Activated B cell treated with CpG ODN at 0.5 μM for 24 hours (primary cell): ENCODE data around the gene GXYLT2. TPM values are rescaled to one million over a fixed set of nuclear protein-coding genes. Genes with fewer than 3 reads are reported as not detected.

Experiments used
- ATAC-seq: fragments of 200-7000 bp; cut with Tn5 transposase; one replicate; pipeline ENCODE4 v1.10.0; 2021; ENCODE audit warnings: low read depth, mild to moderate bottlenecking, moderate library complexity
- CTCF ChIA-PET: fragments of 350-600 bp; sonication (Branson Sonifier 250); formaldehyde crosslinking; loops from one replicate; lab custom pipeline; 2021; ENCODE audit warnings: antibody characterized with exemption; lab: Charles Lee
- POLR2A ChIA-PET: fragments of 350-600 bp; sonication (Branson Sonifier 250); formaldehyde crosslinking; loops from one replicate; lab custom pipeline; 2021; ENCODE audit warnings: antibody characterized with exemption; lab: Charles Lee
- DNase-seq: peaks from one replicate; pipeline ENCODE4 v3.0.0; 2022
- H3K27ac Mint-ChIP-seq: one replicate; pipeline ENCODE4 v1.8.0; 2020; ENCODE audit warnings: mixed read lengths
- H3K27me3 Mint-ChIP-seq: one replicate; pipeline ENCODE4 v1.8.0; 2021; ENCODE audit warnings: mixed read lengths
- H3K36me3 Mint-ChIP-seq: one replicate; pipeline ENCODE4 v1.8.0; 2021; ENCODE audit warnings: low read depth, mixed read lengths
- H3K4me1 Mint-ChIP-seq: one replicate; pipeline ENCODE4 v1.8.0; 2021; ENCODE audit warnings: mixed read lengths
- H3K4me3 Mint-ChIP-seq: one replicate; pipeline ENCODE4 v1.8.0; 2020; ENCODE audit warnings: mild to moderate bottlenecking, mixed read lengths
- H3K9me3 Mint-ChIP-seq: one replicate; pipeline ENCODE4 v1.8.0; 2020; ENCODE audit warnings: mixed read lengths
- intact Hi-C: fragments of 100-400 bp; cut with micrococcal nuclease; formaldehyde crosslinking; loops from one replicate; pipeline ENCODE4 v1.15.1; 2024
- total RNA-seq: library from RNA; stranded (reverse); gene quantifications from 2 replicates; pipeline ENCODE4 v1.2.3, GENCODE V29; 2022
- TF ChIP-seq, protein P1 (sequence below): fragments of 200-600 bp; IDR thresholded peaks from one replicate; pipeline ENCODE4 v1.8.0; 2022; ENCODE audit warnings: antibody characterized with exemption, mild to moderate bottlenecking

GXYLT2 gene
- total RNA-seq, 1 donor from 2014 or later, result not detected

GRCh38 chr3:72991522-72991921 lies 103.7 kb downstream of the GXYLT2 start:
- intact Hi-C loops, result no loop called here
- H3K4me1 Mint-ChIP-seq, result no peaks in the 10 kb centered on the region
- no peaks in the 10 kb centered on the region for H3K36me3 Mint-ChIP-seq
- ATAC-seq, result no peak
- CTCF ChIA-PET, result no interaction called here
- POLR2A ChIA-PET, result no interaction called here
- no peak for DNase-seq
- no peak overlapping the region for H3K27ac Mint-ChIP-seq
- no peaks in the 10 kb centered on the region for H3K27me3 Mint-ChIP-seq
- no peak overlapping the region for H3K4me3 Mint-ChIP-seq
- H3K9me3 Mint-ChIP-seq, result no peaks in the 10 kb centered on the region
- TF ChIP-seq, protein P1, sequence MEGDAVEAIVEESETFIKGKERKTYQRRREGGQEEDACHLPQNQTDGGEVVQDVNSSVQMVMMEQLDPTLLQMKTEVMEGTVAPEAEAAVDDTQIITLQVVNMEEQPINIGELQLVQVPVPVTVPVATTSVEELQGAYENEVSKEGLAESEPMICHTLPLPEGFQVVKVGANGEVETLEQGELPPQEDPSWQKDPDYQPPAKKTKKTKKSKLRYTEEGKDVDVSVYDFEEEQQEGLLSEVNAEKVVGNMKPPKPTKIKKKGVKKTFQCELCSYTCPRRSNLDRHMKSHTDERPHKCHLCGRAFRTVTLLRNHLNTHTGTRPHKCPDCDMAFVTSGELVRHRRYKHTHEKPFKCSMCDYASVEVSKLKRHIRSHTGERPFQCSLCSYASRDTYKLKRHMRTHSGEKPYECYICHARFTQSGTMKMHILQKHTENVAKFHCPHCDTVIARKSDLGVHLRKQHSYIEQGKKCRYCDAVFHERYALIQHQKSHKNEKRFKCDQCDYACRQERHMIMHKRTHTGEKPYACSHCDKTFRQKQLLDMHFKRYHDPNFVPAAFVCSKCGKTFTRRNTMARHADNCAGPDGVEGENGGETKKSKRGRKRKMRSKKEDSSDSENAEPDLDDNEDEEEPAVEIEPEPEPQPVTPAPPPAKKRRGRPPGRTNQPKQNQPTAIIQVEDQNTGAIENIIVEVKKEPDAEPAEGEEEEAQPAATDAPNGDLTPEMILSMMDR, result no peak

DNA sequence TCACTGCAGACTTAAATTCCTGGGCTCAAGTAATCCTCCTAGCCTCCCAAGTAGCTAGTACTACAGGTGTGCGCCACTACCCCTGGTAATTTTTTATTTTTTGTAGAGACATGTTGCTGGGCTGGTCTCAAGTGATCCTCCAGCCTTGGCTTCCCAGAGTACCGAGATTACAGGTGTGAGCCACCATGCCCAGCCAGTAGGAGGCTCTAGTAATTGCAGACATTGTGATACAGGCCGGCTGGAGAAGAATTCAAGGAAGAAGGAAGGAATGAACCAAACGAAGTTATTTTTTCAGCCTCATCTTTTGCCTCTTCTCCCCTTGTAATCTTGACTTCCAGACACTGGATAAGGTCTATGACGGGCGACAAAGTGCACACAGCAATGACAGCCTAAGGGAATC lies 105.5 kb downstream of the GXYLT2 start:
- Mint-ChIP-seq H3K4me1 (peaks cover 10% of the 10 kb centered on the region), H3K36me3 (peaks cover 8% of the 10 kb centered on the region), H3K27ac (no peak overlapping the region), H3K9me3 (no peaks in the 10 kb centered on the region), H3K4me3 (no peak overlapping the region), H3K27me3 (no peaks in the 10 kb centered on the region)
- DNase-seq, result no peak
- no peak for ATAC-seq
- ChIA-PET POLR2A (interaction anchor here (0.6 kb wide), 1 partner anchor 654 kb away, joined by 3 read pairs; no protein-coding TSS in a partner anchor), CTCF (no interaction called here)
- TF ChIP-seq, protein P1, result no peak
- intact Hi-C loops, result no loop called here

GRCh38 chr3:72995337-72995736 lies 107.5 kb downstream of the GXYLT2 start:
- intact Hi-C loops, result loop anchor here (5.0 kb wide), 4 partner anchors 37 to 893 kb away; no protein-coding TSS in a partner anchor
- POLR2A ChIA-PET, result no interaction called here
- DNase-seq, result no peak
- H3K9me3 Mint-ChIP-seq, result no peaks in the 10 kb centered on the region
- CTCF ChIA-PET, result no interaction called here
- H3K27ac Mint-ChIP-seq, result no peak overlapping the region
- TF ChIP-seq, protein P1, result no peak
- ATAC-seq, result no peak
- H3K4me3 Mint-ChIP-seq, result peak overlapping the region; percentile 55
- H3K27me3 Mint-ChIP-seq, result no peaks in the 10 kb centered on the region
- H3K36me3 Mint-ChIP-seq, result peaks cover 25% of the 10 kb centered on the region
- peaks cover 27% of the 10 kb centered on the region for H3K4me1 Mint-ChIP-seq

DNA sequence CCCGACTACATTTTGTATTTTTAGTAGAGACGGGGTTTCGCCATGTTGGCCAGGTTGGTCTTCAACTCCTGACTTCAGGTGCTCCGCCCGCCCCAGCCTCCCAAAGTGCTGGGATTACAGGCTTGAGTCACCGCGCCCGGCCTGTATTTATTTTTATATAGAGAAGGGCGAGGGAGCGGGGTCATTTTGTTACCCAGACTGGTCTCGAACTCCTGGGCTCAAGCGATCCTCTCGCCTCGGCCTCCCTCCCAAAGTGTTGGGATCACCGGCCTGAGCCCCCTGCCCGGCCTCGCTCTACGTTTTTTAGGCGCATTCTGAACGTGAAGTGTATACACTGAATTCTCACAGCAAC lies 108.3 kb downstream of the GXYLT2 start:
- peak overlapping the region; percentile 79 for H3K27ac Mint-ChIP-seq

More for the DNA sequence above, 108.3 kb downstream of the GXYLT2 start:
- intact Hi-C loops, result loop anchor here (2.0 to 5.0 kb wide), 8 partner anchors 36 to 1271 kb away; partner anchors contain the start of genes EIF4E3 and RYBP
- H3K9me3 Mint-ChIP-seq, result no peaks in the 10 kb centered on the region
- DNase-seq (no peak), ATAC-seq (no peak)
- H3K4me3 Mint-ChIP-seq, result peak overlapping the region; percentile 89
- POLR2A ChIA-PET, result interaction anchor here (0.6 kb wide), 1 partner anchor 21 kb away, joined by 4 read pairs; no protein-coding TSS in a partner anchor
- peaks cover 33% of the 10 kb centered on the region for H3K36me3 Mint-ChIP-seq
- no peaks in the 10 kb centered on the region for H3K27me3 Mint-ChIP-seq
- CTCF ChIA-PET, result no interaction called here
- H3K4me1 Mint-ChIP-seq, result peaks cover 34% of the 10 kb centered on the region
- TF ChIP-seq, protein P1, result no peak
